GM19452 (cell line): ENCODE measurements around the gene UBFD1.
"Not testable (repeated sequence)": the region's sequence is repeated elsewhere in the genome, so short reads cannot be mapped to it uniquely, and the experiment has no call there.

Source experiments
- ATAC-seq: cut with Tn5 transposase; IDR thresholded peaks from one replicate; pipeline ENCODE4 v1.9.1; 2021; ENCODE audit not compliant: unreplicated experiment

UBFD1 gene

GRCh38 chr16:23556881-23557778, at the start of gene UBFD1, which contains the start of gene EARS2:
Gene UBFD1, plus strand, starts transcription at chr16:23557727. Its CDS starts 16 bp downstream, at chr16:23557743.
Gene EARS2, minus strand, starts transcription at chr16:23557350. Its CDS starts 7 bp downstream, at chr16:23557343.
- ATAC-seq = peak; percentile 88

GRCh38 chr16:23508589-23509440, 48.7 kb upstream of the UBFD1 start:
- no peak for ATAC-seq

DNA sequence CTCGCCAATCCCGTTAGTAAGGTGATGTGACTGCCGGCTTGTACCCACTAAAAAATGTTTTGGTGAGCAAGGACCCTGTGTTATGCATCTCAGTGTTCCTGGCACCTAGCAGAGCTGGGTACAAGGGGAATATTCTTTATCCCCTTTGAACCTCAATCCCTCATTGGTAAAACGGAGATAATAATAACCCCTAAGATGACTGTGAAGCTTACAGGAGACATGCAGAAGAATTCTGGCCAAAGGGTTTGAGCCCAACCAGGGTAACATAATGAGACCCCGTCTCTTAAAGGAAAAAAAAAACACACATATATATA, 48.1 kb upstream of the UBFD1 start:
- ATAC-seq = no peak

DNA sequence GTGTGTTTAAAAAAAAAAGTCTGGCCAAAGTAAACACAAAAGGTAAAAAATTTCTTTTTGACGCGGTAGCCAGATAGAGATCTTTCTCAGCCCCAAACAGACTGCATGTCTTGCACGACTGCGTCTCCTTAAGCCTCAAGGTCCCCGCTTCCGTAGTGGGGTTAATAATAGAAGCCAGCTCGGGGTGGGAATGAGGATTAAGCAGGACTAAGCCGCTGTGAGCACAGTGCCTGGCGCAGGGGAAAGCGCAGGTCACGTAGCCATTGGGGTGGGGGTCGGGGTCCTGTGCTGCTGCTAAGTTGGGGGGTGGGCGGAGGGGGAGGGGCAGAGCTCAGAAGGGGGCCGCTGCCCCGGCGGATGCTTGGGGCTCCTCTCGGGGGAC, 47.8 kb upstream of the UBFD1 start:
- ATAC-seq = no peak

DNA sequence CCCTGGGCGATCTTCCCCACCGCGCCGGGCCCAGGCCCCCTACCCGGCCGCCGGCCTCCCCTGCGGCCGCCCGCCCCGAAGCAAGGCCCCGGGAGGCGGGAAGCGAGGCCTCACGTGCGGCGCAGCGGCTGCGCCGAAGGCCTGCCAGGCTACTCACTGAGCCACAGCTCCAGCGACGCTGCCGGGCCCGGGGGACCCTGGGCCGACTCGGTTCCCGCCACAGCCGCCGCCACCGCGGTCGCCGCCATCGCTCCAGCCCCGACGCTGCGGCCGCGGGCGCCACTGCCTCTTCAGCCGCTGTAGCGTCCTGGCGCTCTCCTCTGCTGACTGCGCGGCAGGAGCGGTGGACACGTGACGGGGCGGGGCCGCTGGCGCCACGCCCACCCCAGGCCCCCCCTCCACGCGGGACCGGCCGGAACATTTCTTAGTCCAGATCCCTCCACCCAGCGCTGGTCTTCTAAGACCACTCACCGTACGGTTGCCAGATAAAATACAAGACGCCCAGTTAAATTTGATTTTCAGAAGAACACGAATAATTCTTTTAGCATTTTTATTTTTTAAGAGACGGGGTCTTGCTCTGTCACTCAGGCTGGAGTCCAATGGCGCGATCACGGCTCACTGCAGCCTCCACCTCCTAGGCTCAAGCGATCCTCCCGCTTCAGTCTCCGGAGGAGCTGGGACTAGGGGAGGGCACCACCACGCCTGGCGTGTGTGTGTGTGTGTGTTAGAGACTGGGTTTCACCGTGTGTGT, 47.2 kb upstream of the UBFD1 start, which contains the start of gene GGA2:
Gene GGA2 (minus strand): TSS at position 331 of the 751 bp plus-strand sequence. CDS start 83 bp downstream, at position 248.
- ATAC-seq = peak; percentile 76

GRCh38 chr16:23510915-23511270, 46.6 kb upstream of the UBFD1 start:
- not testable (repeated sequence) for ATAC-seq

- ATAC-seq = no peak
Observed at GRCh38 chr16:23511731-23512130, 45.8 kb upstream of the UBFD1 start.

- no peak for ATAC-seq
Observed at GRCh38 chr16:23512168-23512695, 45.3 kb upstream of the UBFD1 start.

GRCh38 chr16:23514381-23515152, 43.0 kb upstream of the UBFD1 start:
- no peak for ATAC-seq

GRCh38 chr16:23515881-23516280, 41.6 kb upstream of the UBFD1 start:
- no peak for ATAC-seq

GRCh38 chr16:23516366-23517137, 41.0 kb upstream of the UBFD1 start:
- ATAC-seq = no peak

- ATAC-seq = no peak
Observed at GRCh38 chr16:23518435-23518891, 39.1 kb upstream of the UBFD1 start.

GRCh38 chr16:23519282-23519681, 38.2 kb upstream of the UBFD1 start:
- no peak for ATAC-seq

DNA sequence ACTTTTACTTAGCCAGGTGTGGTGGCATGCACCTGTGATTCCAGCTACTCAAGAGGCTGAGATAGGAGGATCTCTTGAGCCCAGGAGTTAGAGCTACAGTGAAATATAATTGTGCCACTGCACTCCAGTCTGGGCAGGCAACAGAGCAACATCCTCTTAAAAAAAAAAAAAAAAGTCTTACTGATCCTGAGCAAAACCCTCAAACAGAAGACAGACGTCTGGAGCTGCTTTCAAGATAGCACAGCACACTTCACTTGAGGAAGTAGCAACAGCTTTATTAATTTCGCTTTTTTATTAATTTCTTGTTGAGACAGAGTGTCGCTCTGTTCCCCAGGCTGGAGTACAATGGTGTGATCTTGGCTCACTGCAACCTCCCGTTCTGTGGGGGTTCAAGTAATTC, 37.0 kb upstream of the UBFD1 start:
- ATAC-seq = no peak

- ATAC-seq = no peak
Observed at GRCh38 chr16:23521037-23521743, 36.3 kb upstream of the UBFD1 start.

GRCh38 chr16:23521965-23522364, 35.6 kb upstream of the UBFD1 start:
- no peak for ATAC-seq

DNA sequence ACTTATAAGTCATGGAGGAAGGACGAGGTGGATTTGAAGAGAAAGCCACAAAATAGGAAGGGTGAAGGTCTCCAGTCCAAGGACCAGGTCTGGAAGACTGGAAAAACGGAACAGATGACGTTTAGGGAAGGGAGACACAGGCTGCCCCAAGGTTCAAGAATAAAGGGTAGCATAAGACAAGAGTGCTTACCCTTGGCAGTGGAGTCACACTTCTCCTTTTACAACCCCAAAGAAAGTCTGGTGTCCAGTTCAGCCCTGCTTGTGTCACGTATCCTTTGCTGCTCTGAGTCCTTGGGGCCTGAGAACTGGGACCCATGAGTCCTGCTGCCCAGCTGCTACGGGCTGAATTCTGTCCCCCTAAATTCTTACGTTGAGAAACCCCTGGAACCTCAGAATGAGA, 34.2 kb upstream of the UBFD1 start:
- no peak for ATAC-seq

GRCh38 chr16:23523876-23524385, 33.6 kb upstream of the UBFD1 start:
- ATAC-seq = no peak
